IMR-90 (cell line): ENCODE measurements around the gene CADM1. TPM values are rescaled to one million over a fixed set of nuclear protein-coding genes. Genes with fewer than 3 reads are reported as not detected.

Experiments used
- ATAC-seq: fragments of 200-7000 bp; cut with Tn5 transposase; 2 replicates; pipeline ENCODE4 v1.9.1; 2020; ENCODE audit warnings: low read depth, mild to moderate bottlenecking, moderate library complexity
- BruUV-seq: library from RNA; stranded (reverse); fragments of 400-500 nt; replicated peaks from 2 replicates; lab custom pipeline; 2021; lab: Mats Ljungman, UMichigan
- CTCF ChIA-PET: fragments of 300-600 bp; formaldehyde crosslinking; extraction: SDS; loops from one replicate; lab custom pipeline; 2021; ENCODE audit warnings: antibody characterized with exemption; lab: Yijun Ruan, JAX
- POLR2A ChIA-PET: fragments of 300-600 bp; sonication (Branson Sonifier 250); formaldehyde crosslinking; loops from one replicate; lab custom pipeline; 2022; ENCODE audit warnings: antibody characterized with exemption; ENCODE audit not compliant: unreplicated experiment; lab: Charles Lee
- DNase-seq: peaks from one replicate; pipeline ENCODE4 v3.0.0; 2013
- H2AFZ ChIP-seq: replicated peaks from 2 replicates; pipeline ENCODE3; 2013; ENCODE audit warnings: low read length, mild to moderate bottlenecking; ENCODE audit not compliant: poor library complexity
- H2AK5ac ChIP-seq: 2 replicates; pipeline ENCODE4 v1.6.1; 2013; ENCODE audit warnings: low read depth, low read length, inconsistent platforms
- H2AK9ac ChIP-seq: replicated peaks from 2 replicates; pipeline ENCODE3; 2013; ENCODE audit warnings: mild to moderate bottlenecking, low read depth, low read length, moderate library complexity; ENCODE audit not compliant: poor library complexity
- H2BK120ac ChIP-seq: 2 replicates; pipeline ENCODE4 v1.6.1; 2013; ENCODE audit warnings: low read depth, low read length, inconsistent platforms
- H2BK15ac ChIP-seq: 3 replicates; pipeline ENCODE4 v1.6.1; 2013; ENCODE audit warnings: low read depth, low read length, inconsistent platforms
- H2BK20ac ChIP-seq: 2 replicates; pipeline ENCODE4 v1.6.1; 2013; ENCODE audit warnings: low read depth, mild to moderate bottlenecking, inconsistent platforms, low read length, moderate library complexity
- H2BK5ac ChIP-seq: 2 replicates; pipeline ENCODE4 v1.6.1; 2013; ENCODE audit warnings: mild to moderate bottlenecking, low read depth, low read length, inconsistent platforms; ENCODE audit not compliant: poor library complexity, severe bottlenecking
- H3K14ac ChIP-seq: replicated peaks from 2 replicates; pipeline ENCODE4 v1.6.1; 2013; ENCODE audit warnings: low read depth, low read length, inconsistent platforms
- H3K18ac ChIP-seq: 2 replicates; pipeline ENCODE4 v1.6.1; 2013; ENCODE audit warnings: low read depth, low read length, control low read depth
- H3K23ac ChIP-seq: 2 replicates; pipeline ENCODE4 v1.6.1; 2013; ENCODE audit warnings: low read depth, low read length, inconsistent platforms
- H3K27ac ChIP-seq: 2 replicates; pipeline ENCODE4 v1.5.1; 2013; ENCODE audit warnings: mild to moderate bottlenecking, control low read depth, low read length; ENCODE audit not compliant: insufficient read depth
- H3K27me3 ChIP-seq: 2 replicates; pipeline ENCODE4 v1.6.1; 2013; ENCODE audit warnings: low read length; ENCODE audit not compliant: control insufficient read depth, insufficient read depth
- H3K36me3 ChIP-seq: 2 replicates; pipeline ENCODE4 v1.6.1; 2013; ENCODE audit warnings: low read length, mixed read lengths; ENCODE audit not compliant: control insufficient read depth, insufficient read depth
- H3K4ac ChIP-seq: 2 replicates; pipeline ENCODE4 v1.6.1; 2013; ENCODE audit warnings: low read depth, low read length, inconsistent platforms
- H3K4me1 ChIP-seq: 2 replicates; pipeline ENCODE4 v1.6.1; 2013; ENCODE audit warnings: low read length, mixed read lengths; ENCODE audit not compliant: control insufficient read depth, insufficient read depth
- H3K4me2 ChIP-seq: 2 replicates; pipeline ENCODE4 v1.6.1; 2013; ENCODE audit warnings: low read depth, mild to moderate bottlenecking, control low read depth, low read length, moderate library complexity
- H3K4me3 ChIP-seq: 2 replicates; pipeline ENCODE4 v1.5.1; 2013; ENCODE audit warnings: low read depth, mild to moderate bottlenecking, control low read depth, low read length, moderate library complexity; ENCODE audit not compliant: insufficient read depth
- H3K56ac ChIP-seq: 2 replicates; pipeline ENCODE4 v1.6.1; 2013; ENCODE audit warnings: low read length, inconsistent platforms; ENCODE audit not compliant: insufficient read depth; ENCODE audit errors: extremely low read depth
- H3K79me1 ChIP-seq, 2 experiments: 2 replicates each; pipeline ENCODE4 v1.6.1; 2013; ENCODE audit warnings: low read length in 2 of 2, inconsistent platforms in 1 of 2, low read depth in 1 of 2
- H3K9ac ChIP-seq: 2 replicates; pipeline ENCODE4 v1.6.1; 2013; ENCODE audit warnings: low read depth, low read length, control low read depth
- H3K9me1 ChIP-seq: 2 replicates; pipeline ENCODE4 v1.6.1; 2013; ENCODE audit warnings: low read length, inconsistent platforms; ENCODE audit not compliant: insufficient read depth
- H3K9me3 ChIP-seq: 2 replicates; pipeline ENCODE4 v1.6.1; 2013; ENCODE audit warnings: low read length; ENCODE audit not compliant: control insufficient read depth, insufficient read depth
- H4K20me1 ChIP-seq: 2 replicates; pipeline ENCODE4 v1.6.1; 2013; ENCODE audit warnings: low read length, inconsistent platforms; ENCODE audit not compliant: insufficient read depth
- H4K5ac ChIP-seq: 2 replicates; pipeline ENCODE4 v1.6.1; 2013; ENCODE audit warnings: mild to moderate bottlenecking, low read depth, low read length, control low read depth
- H4K8ac ChIP-seq, 2 experiments: 2 replicates each; pipeline ENCODE4 v1.6.1; 2013; ENCODE audit warnings: low read depth in 2 of 2, low read length in 2 of 2, control low read depth in 1 of 2, inconsistent platforms in 1 of 2
- H4K91ac ChIP-seq: 2 replicates; pipeline ENCODE4 v1.6.1; 2013; ENCODE audit warnings: low read depth, low read length, inconsistent platforms; ENCODE audit not compliant: insufficient read depth
- BHLHE40 ChIP-seq: fragments of 150-350 bp; IDR thresholded peaks from 2 replicates; pipeline ENCODE4 v1.6.1; 2016; ENCODE audit warnings: mild to moderate bottlenecking, low read depth, low read length
- WGBS, 2 experiments: methylation state at CpG; one replicate each; pipeline versions ENCODE4 v1.1.5 to v1.1.7; 2013; ENCODE audit warnings: missing lambda C conversion rate in 2 of 2; ENCODE audit not compliant: insufficient read length in 1 of 2; ENCODE audit errors: extremely low coverage in 2 of 2; 5-methylcytosine and 5-hydroxymethylcytosine counted together
- dilution Hi-C: fragments of 300-500 bp; cut with HindIII; formaldehyde crosslinking; loops from one replicate; pipeline ENCODE4 v1.14.3; 2018; ENCODE audit warnings: low sequenced_read_pairs; ENCODE audit not compliant: unreplicated experiment
- in situ Hi-C: fragments of 300-500 bp; cut with MboI; formaldehyde crosslinking; loops from 3 replicates; pipeline ENCODE4 v1.14.3; 2019; ENCODE audit warnings: low sequenced_read_pairs, inconsistent platforms, mixed read lengths
- intact Hi-C: fragments of 100-400 bp; cut with micrococcal nuclease; formaldehyde crosslinking; loops from 2 replicates; pipeline ENCODE4 v1.10.0; 2022
- polyA plus RNA-seq, 3 experiments: library from polyadenylated mRNA; depleted of rRNA; stranded (reverse); fragments of >200 nt; gene quantifications; 2 replicates each; pipeline ENCODE4 v1.2.3, GENCODE V29; 2012; ENCODE audit warnings: low replicate concordance in 1 of 3
- total RNA-seq: library from RNA; depleted of rRNA; stranded (reverse); fragments of >200 nt; gene quantifications from 2 replicates; pipeline ENCODE4 v1.2.3, GENCODE V29; 2012

Gene CADM1
- total and polyA plus RNA-seq, 2 of the 4 experiments (the other 2 are of a cell fraction) = 28.8 to 77.1 TPM

GRCh38 chr11:115463606-115464005, 40.6 kb downstream of the CADM1 start:
- CTCF ChIA-PET = interaction anchor here (0.6 kb wide), 1 partner anchor 205 kb away, joined by 5 read pairs; no protein-coding TSS in a partner anchor
- H4K20me1 ChIP-seq = no peaks in the 10 kb centered on the region
- BruUV-seq = no TSS peak
- DNase-seq (no peak), ATAC-seq (no peak)
- peak overlapping the region; percentile 65; the same call in 1 of the 2 replicates for H3K18ac ChIP-seq
- intact Hi-C loops = no loop called here
- H2BK120ac ChIP-seq = no peak overlapping the region
- no peaks in the 10 kb centered on the region for H3K27me3 ChIP-seq
- H3K4me3 ChIP-seq = no peak overlapping the region
- in situ Hi-C loops = no loop called here
- no peak for TF ChIP-seq BHLHE40
- no peak overlapping the region for H2AK5ac ChIP-seq
- dilution Hi-C loops = no loop called here
- no peak overlapping the region for H3K9ac ChIP-seq
- no peak overlapping the region for H2BK5ac ChIP-seq
- H3K4me2 ChIP-seq = no peak overlapping the region
- no peaks in the 10 kb centered on the region for H3K9me1 ChIP-seq
- H4K5ac ChIP-seq = no peak overlapping the region; the same call in 1 of the 2 replicates
- no CpG with 5 or more reads among the region's 3 CpGs for WGBS, 2 experiments
- no peak overlapping the region for H3K14ac ChIP-seq
- POLR2A ChIA-PET = no interaction called here
- H3K79me1 ChIP-seq = peaks cover 3 to 6% of the 10 kb centered on the region in 2 experiments; a peak in 1 of 4 replicates
- H2BK15ac ChIP-seq = no peak overlapping the region
- H3K9me3 ChIP-seq = no peaks in the 10 kb centered on the region
- H2BK20ac ChIP-seq = peak overlapping the region; percentile 40; the same call in 1 of the 2 replicates
- H3K23ac ChIP-seq = no peak overlapping the region
- no peak overlapping the region for H2AK9ac ChIP-seq
- H4K91ac ChIP-seq = no peak overlapping the region
- no peaks in the 10 kb centered on the region for H3K36me3 ChIP-seq
- H3K4me1 ChIP-seq = peaks cover 10% of the 10 kb centered on the region
- no peak overlapping the region for H3K56ac ChIP-seq
- H4K8ac ChIP-seq = no peak overlapping the region
- H3K27ac ChIP-seq = no peak overlapping the region
- no peak overlapping the region for H3K4ac ChIP-seq
- H2AFZ ChIP-seq = no peak overlapping the region
